B cell (primary cell): ENCODE data around the gene B3GAT3. TPM values are rescaled to one million over a fixed set of nuclear protein-coding genes. Genes with fewer than 3 reads are reported as not detected.

Source experiments
- ATAC-seq: fragments of 200-7000 bp; cut with Tn5 transposase; one replicate; pipeline ENCODE4 v1.10.0; 2021; ENCODE audit warnings: low read depth, mild to moderate bottlenecking, moderate number of reproducible peaks, moderate library complexity
- CTCF ChIA-PET: fragments of 350-600 bp; sonication (Branson Sonifier 250); formaldehyde crosslinking; loops from one replicate; lab custom pipeline; 2021; ENCODE audit warnings: antibody characterized with exemption, inconsistent platforms; lab: Charles Lee
- POLR2A ChIA-PET: fragments of 350-600 bp; sonication (Branson Sonifier 250); formaldehyde crosslinking; loops from one replicate; lab custom pipeline; 2021; ENCODE audit warnings: antibody characterized with exemption; lab: Charles Lee
- DNase-seq: peaks from one replicate; pipeline ENCODE4 v3.0.0; 2013
- H2AFZ ChIP-seq: 2 replicates; pipeline ENCODE4 v1.6.1; 2012; ENCODE audit warnings: mild to moderate bottlenecking, low read depth, low read length; ENCODE audit not compliant: insufficient read depth, poor library complexity, severe bottlenecking
- H3K27ac ChIP-seq, 2 donors: 1 replicate in 1 of 2; 2 replicates in 1 of 2; pipeline ENCODE4 v1.5.1; 2012 to 2013; ENCODE audit warnings: low read length in 2 of 2, mild to moderate bottlenecking in 2 of 2, moderate library complexity in 1 of 2
- H3K27me3 ChIP-seq, 4 experiments: fragments of 200-600 bp in 1 of 4; sonication (generic) in 1 of 4; replicated peaks in 1 of 4; 1 replicate in 2 of 4; 2 replicates in 2 of 4; pipeline versions ENCODE4 v1.6.1 to v1.7.0; 2013 to 2016; ENCODE audit warnings: low read length in 3 of 4, mild to moderate bottlenecking in 2 of 4, mixed read lengths in 1 of 4, moderate library complexity in 1 of 4; ENCODE audit not compliant: insufficient read depth in 4 of 4, control insufficient read depth in 3 of 4; ENCODE audit errors: control extremely low read depth in 1 of 4
- H3K36me3 ChIP-seq, 2 experiments: replicated peaks in 1 of 2; 1 replicate in 1 of 2; 2 replicates in 1 of 2; pipeline versions ENCODE4 v1.6.1 to v1.7.1; 2013; ENCODE audit warnings: low read length in 1 of 2; ENCODE audit not compliant: insufficient read depth in 2 of 2, control insufficient read depth in 1 of 2; ENCODE audit errors: control extremely low read depth in 1 of 2, extremely low read depth in 1 of 2
- H3K4me1 ChIP-seq, 2 donors: fragments of 200-600 bp in 1 of 2; sonication (generic) in 1 of 2; 1 replicate in 1 of 2; 2 replicates in 1 of 2; pipeline versions ENCODE4 v1.5.1 to v1.6.1; 2013 to 2017; ENCODE audit warnings: low read length in 2 of 2; ENCODE audit not compliant: control insufficient read depth in 2 of 2, insufficient read depth in 2 of 2
- H3K4me2 ChIP-seq: replicated peaks from 2 replicates; pipeline ENCODE3; 2012; ENCODE audit warnings: mild to moderate bottlenecking, low read depth, low read length; ENCODE audit not compliant: poor library complexity, severe bottlenecking
- H3K4me3 ChIP-seq, 5 experiments: fragments of 200-600 bp in 1 of 5; sonication (generic) in 1 of 5; 1 replicate in 3 of 5; 2 replicates in 2 of 5; pipeline versions ENCODE4 v1.5.1 to v1.7.0; 2011 to 2016; ENCODE audit warnings: low read length in 4 of 5, mild to moderate bottlenecking in 4 of 5, low read depth in 2 of 5, control low read depth in 1 of 5, moderate library complexity in 1 of 5; ENCODE audit not compliant: insufficient read depth in 1 of 5; ENCODE audit errors: control extremely low read depth in 1 of 5, extremely low read depth in 1 of 5
- H3K79me2 ChIP-seq: fragments of 200-600 bp; sonication (generic); one replicate; pipeline ENCODE4 v1.6.0; 2016; ENCODE audit warnings: low read length; ENCODE audit not compliant: control insufficient read depth, insufficient read depth
- H3K9ac ChIP-seq: fragments of 200-600 bp; sonication (generic); 2 replicates; pipeline ENCODE4 v1.6.1; 2017; ENCODE audit warnings: mild to moderate bottlenecking, low read length, moderate library complexity
- H3K9me3 ChIP-seq, 3 donors: one replicate each; pipeline versions ENCODE4 v1.6.1 to v1.7.1; 2013; ENCODE audit warnings: low read length in 2 of 3; ENCODE audit not compliant: control insufficient read depth in 2 of 3, insufficient read depth in 1 of 3; ENCODE audit errors: control extremely low read depth in 1 of 3
- H4K20me1 ChIP-seq: 2 replicates; pipeline ENCODE4 v1.6.0; 2012; ENCODE audit warnings: mild to moderate bottlenecking, low read length; ENCODE audit not compliant: insufficient read depth, control insufficient read depth, poor library complexity, severe bottlenecking
- H3K27ac Mint-ChIP-seq: one replicate; pipeline ENCODE4 v1.8.0; 2021; ENCODE audit warnings: mixed read lengths
- H3K27me3 Mint-ChIP-seq: one replicate; pipeline ENCODE4 v1.8.0; 2021; ENCODE audit warnings: mixed read lengths
- H3K4me1 Mint-ChIP-seq: one replicate; pipeline ENCODE4 v1.8.0; 2021; ENCODE audit warnings: mixed read lengths
- H3K4me3 Mint-ChIP-seq: one replicate; pipeline ENCODE4 v1.8.0; 2021; ENCODE audit warnings: mixed read lengths
- H3K9me3 Mint-ChIP-seq: one replicate; pipeline ENCODE4 v1.8.0; 2022; ENCODE audit warnings: mixed read lengths; ENCODE audit not compliant: insufficient read depth
- EZH2 ChIP-seq: IDR thresholded peaks from 2 replicates; pipeline ENCODE4 v1.6.1; 2012; ENCODE audit warnings: borderline replicate concordance, low read depth, mild to moderate bottlenecking, moderate library complexity, low read length; ENCODE audit not compliant: insufficient read depth, poor library complexity, severe bottlenecking
- WGBS: methylation state at CpG from one replicate; pipeline ENCODE4 v1.1.5; 2013; ENCODE audit warnings: missing lambda C conversion rate; ENCODE audit not compliant: insufficient coverage; 5-methylcytosine and 5-hydroxymethylcytosine counted together
- intact Hi-C: fragments of 100-400 bp; cut with micrococcal nuclease; formaldehyde crosslinking; loops from one replicate; pipeline ENCODE4 v1.10.0; 2022
- polyA plus RNA-seq: library from polyadenylated mRNA; depleted of rRNA; stranded (reverse); fragments of >200 nt; gene quantifications from 2 replicates; pipeline ENCODE4 v1.2.3, GENCODE V29; 2012
- total RNA-seq, 2 donors: library from RNA; stranded (reverse); fragments of 120-200 nt in 1 of 2; gene quantifications; 1 replicate in 1 of 2; 2 replicates in 1 of 2; pipeline versions ENCODE4 v1.2.3 to v1.2.4, GENCODE V29; 2013 to 2022
- TF ChIP-seq, protein P1 (sequence below): fragments of 200-600 bp; IDR thresholded peaks from one replicate; pipeline ENCODE4 v1.8.0; 2022; ENCODE audit warnings: antibody characterized with exemption, mild to moderate bottlenecking

Gene B3GAT3
- total and polyA plus RNA-seq, 2 donors (not counting 1 experiment from before 2014, with no cell fraction given) = 66.6 to 89.3 TPM

DNA sequence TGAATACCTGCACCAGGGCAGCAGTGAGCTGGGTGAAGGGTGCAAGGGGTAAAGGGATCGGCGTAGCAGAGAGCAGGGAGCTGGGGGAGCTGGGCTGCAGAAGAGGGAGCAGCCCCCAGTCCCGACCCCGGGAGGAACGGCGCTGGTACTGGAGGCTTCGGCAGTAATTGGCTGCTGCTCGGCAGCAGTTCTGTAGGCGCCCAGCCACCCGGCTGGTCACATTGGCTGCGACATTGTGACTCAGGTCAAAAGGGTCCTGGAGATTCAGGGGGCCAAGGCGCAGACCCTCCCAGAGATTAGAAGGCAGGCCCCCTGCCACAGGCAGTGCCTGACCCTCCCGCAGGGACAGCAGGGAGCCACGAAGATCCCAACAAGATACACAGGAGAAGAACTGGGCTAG, 45.9 kb downstream of the B3GAT3 start:
- Histone ChIP-seq H3K9me3 (peaks cover 0 to 3% (median 0%) of the 10 kb centered on the region in 3 donors), H3K9ac (no peak overlapping the region), H3K27ac (no peak overlapping the region), H3K4me3 (no peak overlapping the region), H2AFZ (no peak overlapping the region), H4K20me1 (no peaks in the 10 kb centered on the region), H3K79me2 (peaks cover 15% of the 10 kb centered on the region), H3K4me2 (no peak overlapping the region), H3K27me3 (no peaks in the 10 kb centered on the region), H3K4me1 (peaks cover 12 to 25% of the 10 kb centered on the region in 2 donors), H3K36me3 (peaks cover 4 to 38% of the 10 kb centered on the region in 2 experiments)
- ChIA-PET POLR2A (interaction anchor here (0.5 to 2.3 kb wide), 2 partner anchors 16 to 204 kb away, joined by 3 to 35 read pairs; partner anchors contain the start of gene TUT1), CTCF (no interaction called here)
- no peak for DNase-seq
- H3K4me1 Mint-ChIP-seq = peaks cover 40% of the 10 kb centered on the region
- TF ChIP-seq, protein P1, sequence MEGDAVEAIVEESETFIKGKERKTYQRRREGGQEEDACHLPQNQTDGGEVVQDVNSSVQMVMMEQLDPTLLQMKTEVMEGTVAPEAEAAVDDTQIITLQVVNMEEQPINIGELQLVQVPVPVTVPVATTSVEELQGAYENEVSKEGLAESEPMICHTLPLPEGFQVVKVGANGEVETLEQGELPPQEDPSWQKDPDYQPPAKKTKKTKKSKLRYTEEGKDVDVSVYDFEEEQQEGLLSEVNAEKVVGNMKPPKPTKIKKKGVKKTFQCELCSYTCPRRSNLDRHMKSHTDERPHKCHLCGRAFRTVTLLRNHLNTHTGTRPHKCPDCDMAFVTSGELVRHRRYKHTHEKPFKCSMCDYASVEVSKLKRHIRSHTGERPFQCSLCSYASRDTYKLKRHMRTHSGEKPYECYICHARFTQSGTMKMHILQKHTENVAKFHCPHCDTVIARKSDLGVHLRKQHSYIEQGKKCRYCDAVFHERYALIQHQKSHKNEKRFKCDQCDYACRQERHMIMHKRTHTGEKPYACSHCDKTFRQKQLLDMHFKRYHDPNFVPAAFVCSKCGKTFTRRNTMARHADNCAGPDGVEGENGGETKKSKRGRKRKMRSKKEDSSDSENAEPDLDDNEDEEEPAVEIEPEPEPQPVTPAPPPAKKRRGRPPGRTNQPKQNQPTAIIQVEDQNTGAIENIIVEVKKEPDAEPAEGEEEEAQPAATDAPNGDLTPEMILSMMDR = no peak
- TF ChIP-seq EZH2 = no peak
- no peaks in the 10 kb centered on the region for H3K27me3 Mint-ChIP-seq
- intact Hi-C loops = loop anchor here (2.0 kb wide), 1 partner anchor 305 kb away; the partner anchor contains the start of gene SLC3A2
- H3K27ac Mint-ChIP-seq = peak overlapping the region; percentile 69
- no peaks in the 10 kb centered on the region for H3K9me3 Mint-ChIP-seq
- WGBS = 98% methylated on average over 12 of the region's 14 CpGs
- no peak for ATAC-seq
- H3K4me3 Mint-ChIP-seq = peak overlapping the region; percentile 92

DNA sequence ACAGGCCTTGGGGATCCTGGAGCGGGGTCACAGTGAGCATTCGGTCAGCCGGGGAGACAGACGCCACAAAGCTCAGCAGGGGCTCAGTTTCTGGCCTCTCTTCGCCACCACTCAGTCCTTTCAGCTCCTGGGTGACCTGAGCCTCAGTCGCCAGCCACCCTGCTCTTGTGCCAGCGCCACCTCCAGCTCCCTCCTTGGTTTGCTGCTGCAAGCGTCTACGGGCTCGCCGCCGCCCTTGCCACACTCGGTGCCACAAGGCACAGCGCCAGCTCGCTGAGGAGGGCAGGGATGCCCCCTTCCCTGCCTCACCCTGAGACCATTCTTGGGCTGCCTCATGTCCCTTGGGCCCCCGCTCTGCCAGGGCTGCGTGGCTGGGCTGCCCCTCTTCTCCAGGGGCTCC, 46.6 kb downstream of the B3GAT3 start:
- Mint-ChIP-seq H3K4me3 (peak overlapping the region; percentile 92), H3K27me3 (no peaks in the 10 kb centered on the region), H3K9me3 (no peaks in the 10 kb centered on the region), H3K4me1 (peaks cover 44% of the 10 kb centered on the region), H3K27ac (peak overlapping the region; percentile 95)
- H3K9ac ChIP-seq = peak overlapping the region; percentile 86
- intact Hi-C loops = loop anchor here (2.0 kb wide), 1 partner anchor 306 kb away; the partner anchor contains the start of gene SLC3A2
- no peaks in the 10 kb centered on the region for H4K20me1 ChIP-seq
- no peak for TF ChIP-seq EZH2
- TF ChIP-seq, protein P1 = no peak
- peak overlapping the region; percentile 90 for H3K4me2 ChIP-seq
- H3K36me3 ChIP-seq = peaks cover 5 to 44% of the 10 kb centered on the region in 2 experiments
- POLR2A ChIA-PET = interaction anchor here (0.5 to 2.3 kb wide), 5 partner anchors 11 to 203 kb away, joined by 3 to 35 read pairs (median 3); partner anchors contain the start of gene TUT1
- no peak overlapping the region for H3K27ac ChIP-seq
- H3K27me3 ChIP-seq = no peaks in the 10 kb centered on the region
- H3K4me3 ChIP-seq = no peak overlapping the region
- peaks cover 12 to 25% of the 10 kb centered on the region in 2 donors for H3K4me1 ChIP-seq
- H2AFZ ChIP-seq = no peak overlapping the region
- DNase-seq (no peak), ATAC-seq (no peak)
- peaks cover 18% of the 10 kb centered on the region for H3K79me2 ChIP-seq
- H3K9me3 ChIP-seq = peaks cover 0 to 3% (median 0%) of the 10 kb centered on the region in 3 donors
- 92% methylated on average over 17 of the region's 17 CpGs for WGBS
- CTCF ChIA-PET = interaction anchor here (0.6 to 6.1 kb wide), 6 partner anchors 15 to 193 kb away, joined by 3 to 33 read pairs (median 8); partner anchors contain the start of gene TUT1
